Astrocyte of the spinal cord (primary cell): ENCODE measurements around the gene DNAH17.

Experiments
- DNase-seq: peaks from one replicate; pipeline ENCODE4 v3.0.0; 2011; ENCODE audit warnings: low read depth, low spot score
- H3K4me3 ChIP-seq: 2 replicates; pipeline ENCODE4 v1.5.1; 2011; ENCODE audit warnings: low read depth, mild to moderate bottlenecking, low read length, moderate library complexity
- in situ Hi-C: cut with HindIII; loops from 2 replicates; pipeline ENCODE4 v1.10.0; 2017; ENCODE audit warnings: low sequenced_read_pairs
- TF ChIP-seq, protein P1 (sequence below): IDR thresholded peaks from 2 replicates; pipeline ENCODE4 v1.5.1; 2012; ENCODE audit warnings: low read depth, mild to moderate bottlenecking, low read length, inconsistent platforms

DNAH17 gene

DNA sequence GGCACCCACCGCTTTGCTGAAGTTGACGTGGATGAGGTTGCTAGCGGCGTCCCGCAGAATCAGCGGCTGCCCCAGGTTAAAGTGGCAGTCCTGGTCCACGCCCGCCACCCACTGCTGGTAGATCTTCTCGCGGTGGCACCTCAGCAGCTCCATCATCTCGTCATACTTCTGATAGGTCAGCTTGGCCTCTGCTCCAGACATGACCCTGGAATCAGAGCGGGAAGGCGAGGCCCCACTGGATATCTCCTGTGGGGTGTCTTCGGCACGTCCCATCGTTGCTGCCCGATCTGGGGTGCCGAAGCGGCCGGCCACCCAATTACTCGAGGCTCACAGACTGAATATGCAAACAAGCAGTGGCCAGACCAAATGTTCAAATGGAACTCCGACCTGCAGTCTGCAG lies 16.5 kb downstream of the DNAH17 start:
- DNase-seq: no peak
- in situ Hi-C loops: no loop called here
- TF ChIP-seq, protein P1, sequence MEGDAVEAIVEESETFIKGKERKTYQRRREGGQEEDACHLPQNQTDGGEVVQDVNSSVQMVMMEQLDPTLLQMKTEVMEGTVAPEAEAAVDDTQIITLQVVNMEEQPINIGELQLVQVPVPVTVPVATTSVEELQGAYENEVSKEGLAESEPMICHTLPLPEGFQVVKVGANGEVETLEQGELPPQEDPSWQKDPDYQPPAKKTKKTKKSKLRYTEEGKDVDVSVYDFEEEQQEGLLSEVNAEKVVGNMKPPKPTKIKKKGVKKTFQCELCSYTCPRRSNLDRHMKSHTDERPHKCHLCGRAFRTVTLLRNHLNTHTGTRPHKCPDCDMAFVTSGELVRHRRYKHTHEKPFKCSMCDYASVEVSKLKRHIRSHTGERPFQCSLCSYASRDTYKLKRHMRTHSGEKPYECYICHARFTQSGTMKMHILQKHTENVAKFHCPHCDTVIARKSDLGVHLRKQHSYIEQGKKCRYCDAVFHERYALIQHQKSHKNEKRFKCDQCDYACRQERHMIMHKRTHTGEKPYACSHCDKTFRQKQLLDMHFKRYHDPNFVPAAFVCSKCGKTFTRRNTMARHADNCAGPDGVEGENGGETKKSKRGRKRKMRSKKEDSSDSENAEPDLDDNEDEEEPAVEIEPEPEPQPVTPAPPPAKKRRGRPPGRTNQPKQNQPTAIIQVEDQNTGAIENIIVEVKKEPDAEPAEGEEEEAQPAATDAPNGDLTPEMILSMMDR: no peak
- H3K4me3 ChIP-seq: no peak overlapping the region

DNA sequence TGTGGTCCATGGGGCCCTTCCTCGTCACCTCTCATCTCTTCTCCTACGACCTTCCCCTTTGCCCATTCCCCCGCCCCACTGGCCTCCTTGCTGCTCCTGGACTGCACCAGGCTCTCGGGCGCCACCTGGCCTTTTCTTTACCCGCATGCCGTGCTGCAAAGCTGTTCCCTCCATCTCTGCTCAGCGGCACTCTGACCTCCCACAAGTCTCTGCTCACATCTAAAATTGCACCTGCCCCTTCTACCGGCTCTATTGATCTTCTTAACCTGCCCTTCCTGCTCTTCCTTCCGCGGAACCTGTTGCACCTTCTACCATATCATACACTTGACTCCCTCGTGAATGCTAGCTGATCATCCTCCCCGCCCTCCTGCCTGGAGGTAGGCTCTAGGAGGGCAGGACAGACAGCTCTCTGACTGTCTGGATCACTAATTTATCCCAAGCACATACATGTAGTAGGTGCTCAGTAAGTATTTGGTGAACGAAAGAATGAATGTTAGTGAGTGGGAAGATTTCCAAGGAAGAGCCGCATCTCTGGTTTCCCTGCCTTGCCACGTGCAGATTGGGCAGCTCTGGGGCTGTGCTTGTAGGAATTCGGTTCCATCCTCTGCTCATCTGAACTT lies 17.3 kb downstream of the DNAH17 start:
- in situ Hi-C loops: no loop called here
- no peak for DNase-seq
- H3K4me3 ChIP-seq: no peak overlapping the region
- TF ChIP-seq, protein P1: peak; percentile 4

- no peak overlapping the region for H3K4me3 ChIP-seq
- TF ChIP-seq, protein P1: no peak
- in situ Hi-C loops: no loop called here
- no peak for DNase-seq
Observed at GRCh38 chr17:78558989-78559388, 18.2 kb downstream of the DNAH17 start.

- TF ChIP-seq, protein P1: no peak
- H3K4me3 ChIP-seq: no peak overlapping the region
- peak; percentile 6 for DNase-seq
- in situ Hi-C loops: no loop called here
Observed at GRCh38 chr17:78558181-78558850, 18.9 kb downstream of the DNAH17 start.

- no peak overlapping the region for H3K4me3 ChIP-seq
- TF ChIP-seq, protein P1: no peak
- in situ Hi-C loops: no loop called here
- DNase-seq: peak; percentile 46
Observed at GRCh38 chr17:78557598-78558039, 19.6 kb downstream of the DNAH17 start.

DNA sequence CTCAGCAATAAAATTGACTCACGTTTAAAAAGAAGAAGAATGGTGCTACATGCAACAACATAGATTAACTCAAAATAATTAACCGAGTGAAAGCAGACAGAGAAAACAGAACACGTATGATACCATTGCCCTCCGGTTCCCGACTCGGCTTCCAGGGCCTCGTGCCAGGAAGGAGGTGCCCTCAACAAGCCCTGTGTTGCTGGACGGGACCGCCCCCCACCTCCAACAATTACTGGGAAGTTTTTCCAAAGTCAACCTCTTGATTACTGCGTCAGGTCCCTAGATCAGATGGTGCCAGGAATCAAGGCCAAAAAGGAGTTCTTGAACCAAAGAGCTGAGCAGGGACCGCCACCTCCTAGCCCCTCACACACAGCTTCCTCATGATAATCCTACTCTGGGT lies 20.4 kb downstream of the DNAH17 start:
- in situ Hi-C loops: no loop called here
- TF ChIP-seq, protein P1: no peak
- H3K4me3 ChIP-seq: no peak overlapping the region
- no peak for DNase-seq
